Measurements from ENCODE around the gene KRTAP4-9.
"Not testable (repeated sequence)": the region's sequence is repeated elsewhere in the genome, so short reads cannot be mapped to it uniquely, and the experiment has no call there.

KRTAP4-9 gene

DNA sequence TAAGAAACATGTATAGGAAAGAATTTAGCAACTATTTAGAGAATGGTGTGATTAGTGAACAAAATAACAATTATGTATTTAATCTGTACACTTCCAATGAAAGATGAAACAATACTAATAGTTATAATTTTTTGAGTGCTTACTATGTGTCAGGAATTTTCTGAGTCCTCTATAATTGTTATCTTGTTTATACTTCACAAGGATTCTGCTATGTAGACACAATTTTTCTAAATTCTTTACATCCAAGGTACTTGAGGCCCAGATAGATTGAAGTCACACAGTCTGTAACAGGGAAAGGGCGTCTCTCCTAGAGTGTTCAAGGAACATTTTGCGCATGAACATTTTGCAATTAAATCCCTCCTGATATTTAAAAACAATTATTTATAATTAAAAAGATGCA lies 19.9 kb downstream of the KRTAP4-9 start:
- no peaks in the 10 kb centered on the region for H3K9me3 Mint-ChIP-seq
- H3K27ac Mint-ChIP-seq: no peak overlapping the region

DNA sequence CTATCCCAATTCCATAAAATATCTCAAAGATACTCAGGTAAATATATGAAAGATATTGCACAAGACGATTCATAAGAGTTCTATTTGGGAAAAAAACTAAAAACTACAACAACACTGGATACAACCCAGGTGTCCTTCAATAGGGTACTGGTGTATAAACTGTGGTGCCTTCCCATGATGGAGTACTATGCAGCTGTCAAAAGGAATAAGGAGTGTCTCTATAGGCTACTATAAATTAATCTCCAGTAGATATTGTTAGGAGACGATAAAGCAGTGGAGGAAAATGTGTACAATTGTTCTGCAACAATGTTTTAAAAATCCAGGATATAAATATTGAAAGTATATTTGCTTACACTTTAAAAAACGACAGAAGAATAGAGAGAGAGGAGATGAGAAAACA lies 21.2 kb downstream of the KRTAP4-9 start:
- Mint-ChIP-seq H3K27me3 (peaks cover 12 to 14% of the 10 kb centered on the region in 2 donors), H3K9me3 (no peaks in the 10 kb centered on the region), H3K36me3 (ENCODE audit: insufficient read depth) (peaks cover 9% of the 10 kb centered on the region), H3K4me1 (ENCODE audit: low read depth in 2 of 2) (peaks cover 30 to 33% of the 10 kb centered on the region in 2 donors), H3K4me3 (peak overlapping the region in 1 of 2 donors; percentile 27), H3K27ac (no peak overlapping the region)
- ATAC-seq (replicated peaks) (no peak), DNase-seq (no peak)

More for the DNA sequence above, 19.9 kb downstream of the KRTAP4-9 start:
- no peak for DNase-seq
- peaks cover 30 to 34% of the 10 kb centered on the region in 2 donors for H3K4me1 Mint-ChIP-seq (ENCODE audit: low read depth in 2 of 2)
- peaks cover 10% of the 10 kb centered on the region for H3K36me3 Mint-ChIP-seq (ENCODE audit: insufficient read depth)
- no peak overlapping the region for H3K4me3 Mint-ChIP-seq
- no peak for ATAC-seq (replicated peaks)
- H3K27me3 Mint-ChIP-seq: peaks cover 12 to 14% of the 10 kb centered on the region in 2 donors

GRCh38 chr17:41127371-41127770 lies 22.2 kb downstream of the KRTAP4-9 start:
- DNase-seq: no peak
- Mint-ChIP-seq H3K36me3 (ENCODE audit: insufficient read depth) (peaks cover 9% of the 10 kb centered on the region), H3K4me3 (no peak overlapping the region), H3K27ac (no peak overlapping the region), H3K4me1 (ENCODE audit: low read depth in 2 of 2) (peaks cover 30 to 40% of the 10 kb centered on the region in 2 donors), H3K27me3 (peaks cover 10 to 12% of the 10 kb centered on the region in 2 donors), H3K9me3 (no peaks in the 10 kb centered on the region)
- ATAC-seq (replicated peaks): no peak

DNA sequence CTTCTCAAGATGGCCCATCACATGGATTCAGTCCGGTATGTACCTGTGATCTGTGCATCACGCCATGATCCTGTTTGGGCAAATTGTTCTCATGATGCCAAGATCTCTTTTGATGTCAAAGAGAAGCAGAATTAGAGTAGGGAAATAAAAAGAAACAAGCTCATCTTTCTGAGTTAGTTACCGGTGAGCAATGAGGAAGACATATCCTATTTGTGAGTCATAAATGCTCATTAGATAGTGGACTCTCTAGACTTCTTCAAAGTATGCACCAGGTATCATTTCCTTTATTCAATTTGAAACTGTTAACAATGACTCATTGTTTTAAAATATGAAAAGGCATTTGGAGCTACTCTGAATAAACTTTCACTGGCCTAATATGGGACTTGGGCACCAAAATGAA lies 26.8 kb downstream of the KRTAP4-9 start:
- Mint-ChIP-seq H3K36me3 (ENCODE audit: insufficient read depth) (no peaks in the 10 kb centered on the region), H3K4me1 (ENCODE audit: low read depth in 2 of 2) (peaks cover 11 to 14% of the 10 kb centered on the region in 2 donors), H3K9me3 (no peaks in the 10 kb centered on the region), H3K4me3 (no peak overlapping the region), H3K27me3 (no peaks in the 10 kb centered on the region), H3K27ac (no peak overlapping the region)
- no peak for DNase-seq
- ATAC-seq (replicated peaks): no peak

GRCh38 chr17:41133880-41134735 lies 28.9 kb downstream of the KRTAP4-9 start:
- peaks cover 11 to 13% of the 10 kb centered on the region in 2 donors for H3K4me1 Mint-ChIP-seq (ENCODE audit: low read depth in 2 of 2)
- DNase-seq: no peak
- peaks cover 0 to 12% of the 10 kb centered on the region in 2 donors for H3K27me3 Mint-ChIP-seq
- peak; percentile 72 for ATAC-seq (replicated peaks)
- H3K36me3 Mint-ChIP-seq (ENCODE audit: insufficient read depth): no peaks in the 10 kb centered on the region
- peak overlapping the region; percentile 17 to 54 for H3K4me3 Mint-ChIP-seq
- peak overlapping the region; percentile 27 to 52 for H3K27ac Mint-ChIP-seq
- no peaks in the 10 kb centered on the region for H3K9me3 Mint-ChIP-seq

DNA sequence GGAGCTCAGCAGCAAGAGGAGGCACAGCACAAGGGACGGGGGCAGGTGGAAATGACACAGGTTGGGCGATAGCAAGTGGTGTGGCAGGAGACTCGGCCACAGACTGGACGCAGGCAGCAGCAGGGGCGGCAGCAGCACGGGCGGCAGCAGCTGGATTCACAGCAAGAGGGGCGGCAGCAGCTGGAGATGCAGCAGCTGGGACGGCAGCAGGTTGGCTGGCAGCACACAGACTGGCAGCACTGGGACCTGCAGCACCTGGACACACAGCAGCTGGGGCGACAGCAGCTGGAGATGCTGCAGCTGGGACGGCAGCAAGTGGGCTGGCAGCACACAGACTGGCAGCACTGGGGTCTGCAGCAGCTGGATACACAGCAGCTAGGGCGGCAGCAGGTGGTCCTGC lies 34.7 kb downstream of the KRTAP4-9 start:
- peaks cover 6 to 22% of the 10 kb centered on the region in 2 donors for H3K9me3 Mint-ChIP-seq
- peaks cover 13 to 34% of the 10 kb centered on the region in 2 donors for H3K27me3 Mint-ChIP-seq
- not testable (repeated sequence) for H3K4me1 Mint-ChIP-seq (ENCODE audit: low read depth in 2 of 2); H3K4me3 Mint-ChIP-seq; DNase-seq; H3K27ac Mint-ChIP-seq; ATAC-seq (replicated peaks); H3K36me3 Mint-ChIP-seq (ENCODE audit: insufficient read depth)

- H3K36me3 Mint-ChIP-seq (ENCODE audit: insufficient read depth): no peaks in the 10 kb centered on the region
- H3K9me3 Mint-ChIP-seq: peaks cover 6 to 22% of the 10 kb centered on the region in 2 donors
- ATAC-seq (replicated peaks) (no peak), DNase-seq (no peak)
- no peaks in the 10 kb centered on the region for H3K4me1 Mint-ChIP-seq (ENCODE audit: low read depth in 2 of 2)
- H3K27ac Mint-ChIP-seq: no peak within 1 kb of the TSS
- H3K27me3 Mint-ChIP-seq: peaks cover 13 to 34% of the 10 kb centered on the region in 2 donors
- H3K4me3 Mint-ChIP-seq: no peak within 1 kb of the TSS
These were observed 35.4 kb downstream of the KRTAP4-9 start, which contains the start of gene KRTAP4-6 for GRCh38 chr17:41140360-41141131. KRTAP4-6 (minus strand) TSS chr17:41140544; CDS start chr17:41140487, 57 bp downstream.

DNA sequence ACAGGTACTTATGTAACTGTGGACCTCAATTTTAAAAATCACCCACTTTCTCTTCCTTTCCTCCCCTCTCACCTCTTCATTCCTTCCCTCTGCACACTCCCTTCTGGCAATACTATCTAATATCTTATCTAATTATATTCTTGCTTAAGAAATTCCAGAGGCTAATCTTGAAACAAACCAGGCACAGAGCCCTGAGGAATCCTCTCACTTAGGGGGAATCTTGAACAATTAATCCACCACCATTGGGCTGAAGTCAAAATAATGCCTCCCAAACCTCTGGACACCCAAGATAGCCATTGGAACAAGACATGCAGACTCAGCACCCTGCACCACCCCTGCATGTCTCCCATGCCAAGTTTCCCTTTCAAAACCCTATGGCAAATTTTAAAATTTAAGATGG lies 36.2 kb downstream of the KRTAP4-9 start:
- no peak overlapping the region for H3K4me3 Mint-ChIP-seq
- peaks cover 18 to 34% of the 10 kb centered on the region in 2 donors for H3K27me3 Mint-ChIP-seq
- H3K4me1 Mint-ChIP-seq (ENCODE audit: low read depth in 2 of 2): no peaks in the 10 kb centered on the region
- peaks cover 6 to 22% of the 10 kb centered on the region in 2 donors for H3K9me3 Mint-ChIP-seq
- H3K36me3 Mint-ChIP-seq (ENCODE audit: insufficient read depth): no peaks in the 10 kb centered on the region
- DNase-seq: no peak
- no peak for ATAC-seq (replicated peaks)
- H3K27ac Mint-ChIP-seq: no peak overlapping the region

DNA sequence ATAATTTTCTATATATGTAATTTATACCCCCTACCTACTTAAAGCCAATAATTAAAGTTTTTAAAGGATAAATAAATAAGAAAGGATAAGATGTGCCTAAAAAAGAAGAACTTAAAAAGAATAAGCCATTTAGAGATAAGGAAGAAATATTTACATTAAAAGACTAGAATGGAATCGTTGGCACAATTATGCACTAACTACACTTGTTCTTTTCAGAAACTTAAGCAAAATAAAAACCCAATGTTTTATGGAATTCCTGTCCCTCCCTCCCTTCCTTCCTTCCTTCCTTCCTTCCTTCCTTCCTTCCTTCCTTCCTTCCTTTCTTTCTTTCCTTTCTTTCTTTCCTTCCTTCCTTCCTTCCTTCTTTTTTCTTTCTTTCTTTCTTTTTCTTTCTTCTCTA lies 39.7 kb downstream of the KRTAP4-9 start:
- Mint-ChIP-seq H3K27ac (no peak overlapping the region), H3K4me3 (no peak overlapping the region), H3K27me3 (peaks cover 24% of the 10 kb centered on the region in 2 donors), H3K4me1 (ENCODE audit: low read depth in 2 of 2) (peaks cover 0 to 2% of the 10 kb centered on the region in 2 donors), H3K9me3 (peaks cover 4 to 17% of the 10 kb centered on the region in 2 donors), H3K36me3 (ENCODE audit: insufficient read depth) (peaks cover 3% of the 10 kb centered on the region)
- DNase-seq (no peak), ATAC-seq (replicated peaks) (no peak)

GRCh38 chr17:41145261-41145660 lies 40.1 kb downstream of the KRTAP4-9 start:
- Mint-ChIP-seq H3K36me3 (ENCODE audit: insufficient read depth) (peaks cover 3% of the 10 kb centered on the region), H3K27ac (no peak overlapping the region), H3K4me1 (ENCODE audit: low read depth in 2 of 2) (peaks cover 0 to 2% of the 10 kb centered on the region in 2 donors), H3K27me3 (peaks cover 20 to 23% of the 10 kb centered on the region in 2 donors), H3K9me3 (peaks cover 4 to 15% of the 10 kb centered on the region in 2 donors), H3K4me3 (no peak overlapping the region)
- DNase-seq (no peak), ATAC-seq (replicated peaks) (no peak)

GRCh38 chr17:41147531-41148204 lies 42.5 kb downstream of the KRTAP4-9 start:
- Mint-ChIP-seq H3K9me3 (peaks cover 4 to 11% of the 10 kb centered on the region in 2 donors), H3K36me3 (ENCODE audit: insufficient read depth) (peaks cover 3% of the 10 kb centered on the region), H3K27me3 (peaks cover 12 to 16% of the 10 kb centered on the region in 2 donors), H3K4me1 (ENCODE audit: low read depth in 2 of 2) (peaks cover 0 to 2% of the 10 kb centered on the region in 2 donors), H3K27ac (no peak overlapping the region), H3K4me3 (no peak overlapping the region)
- DNase-seq (no peak), ATAC-seq (replicated peaks) (no peak)

GRCh38 chr17:41148971-41149651 lies 43.9 kb downstream of the KRTAP4-9 start:
- not testable (repeated sequence) for H3K36me3 Mint-ChIP-seq (ENCODE audit: insufficient read depth); H3K4me3 Mint-ChIP-seq; H3K9me3 Mint-ChIP-seq; H3K27ac Mint-ChIP-seq; DNase-seq; ATAC-seq (replicated peaks); H3K4me1 Mint-ChIP-seq (ENCODE audit: low read depth in 2 of 2)
- peaks cover 23 to 24% of the 10 kb centered on the region in 2 donors for H3K27me3 Mint-ChIP-seq

DNA sequence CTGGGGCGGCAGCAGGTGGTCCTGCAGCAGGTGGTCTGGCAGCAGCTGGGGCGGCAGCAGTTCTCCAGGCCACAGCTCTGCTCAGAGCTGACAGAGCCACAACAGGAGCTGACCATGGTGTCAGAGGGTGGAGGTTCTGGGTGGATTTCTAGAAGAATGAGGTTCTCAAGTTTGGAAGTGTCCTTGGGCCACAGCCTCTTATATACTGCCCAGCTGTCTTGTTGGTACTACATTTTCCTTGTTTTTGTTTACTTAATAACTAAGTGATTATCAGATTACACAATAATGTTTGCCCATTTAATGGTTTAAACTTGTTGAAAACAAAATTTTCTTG lies 44.4 kb downstream of the KRTAP4-9 start, which contains the start of gene KRTAP4-5:
KRTAP4-5 (minus strand) TSS at position 174 of the 334 bp plus-strand sequence; CDS start at position 116, 58 bp downstream.
- no peak for ATAC-seq (replicated peaks)
- DNase-seq: no peak
- peaks cover 0 to 2% of the 10 kb centered on the region in 2 donors for H3K4me1 Mint-ChIP-seq (ENCODE audit: low read depth in 2 of 2)
- H3K36me3 Mint-ChIP-seq (ENCODE audit: insufficient read depth): peaks cover 3% of the 10 kb centered on the region
- no peaks in the 10 kb centered on the region for H3K9me3 Mint-ChIP-seq
- no peak within 1 kb of the TSS for H3K27ac Mint-ChIP-seq
- no peak within 1 kb of the TSS for H3K4me3 Mint-ChIP-seq
- H3K27me3 Mint-ChIP-seq: peaks cover 28 to 29% of the 10 kb centered on the region in 2 donors

Data from effector memory CD8-positive, alpha-beta T cell (primary cell).